OCI-LY1 (cell line): Measurements from ENCODE around the gene NDUFA11.
"Not testable (repeated sequence)": the region's sequence is repeated elsewhere in the genome, so short reads cannot be mapped to it uniquely, and the experiment has no call there.

ENCODE experiments used
- H2AFZ ChIP-seq: fragments of 200-600 bp; sonication (generic), shearing (Covaris generic); 2 replicates; pipeline ENCODE4 v1.6.0; 2014; ENCODE audit warnings: antibody characterized with exemption, mild to moderate bottlenecking, low read length
- H3F3A ChIP-seq: fragments of 200-600 bp; sonication (generic), shearing (Covaris generic); 2 replicates; pipeline ENCODE4 v1.6.0; 2014; ENCODE audit warnings: mild to moderate bottlenecking, antibody characterized with exemption, low read length, moderate library complexity; ENCODE audit not compliant: insufficient read depth
- H3K27ac ChIP-seq: fragments of 200-600 bp; sonication (generic); 2 replicates; pipeline ENCODE4 v1.5.1; 2014; ENCODE audit warnings: low read length, mixed run types, mild to moderate bottlenecking, low read depth; ENCODE audit not compliant: poor library complexity, severe bottlenecking
- H3K27me3 ChIP-seq: fragments of 200-600 bp; sonication (generic); 2 replicates; pipeline ENCODE4 v1.6.0; 2014; ENCODE audit warnings: antibody characterized with exemption, mild to moderate bottlenecking, low read length, moderate library complexity; ENCODE audit not compliant: insufficient read depth
- H3K36me3 ChIP-seq: fragments of 200-600 bp; sonication (generic); 2 replicates; pipeline ENCODE4 v1.6.1; 2014; ENCODE audit warnings: mild to moderate bottlenecking, antibody characterized with exemption, low read length, moderate library complexity, mixed read lengths; ENCODE audit not compliant: insufficient read depth
- H3K4me1 ChIP-seq: fragments of 200-600 bp; sonication (generic); 2 replicates; pipeline ENCODE4 v1.5.1; 2014; ENCODE audit warnings: mild to moderate bottlenecking, low read length, moderate library complexity; ENCODE audit not compliant: insufficient read depth, severe bottlenecking
- H3K4me2 ChIP-seq: fragments of 200-600 bp; sonication (generic), shearing (Covaris generic); 2 replicates; pipeline ENCODE4 v1.6.1; 2014; ENCODE audit warnings: low read length
- H3K4me3 ChIP-seq: fragments of 200-600 bp; sonication (generic); 2 replicates; pipeline ENCODE4 v1.5.1; 2014; ENCODE audit warnings: low read length, low read depth, mild to moderate bottlenecking, mixed read lengths; ENCODE audit not compliant: poor library complexity, severe bottlenecking
- H3K79me2 ChIP-seq: fragments of 200-600 bp; shearing (Covaris generic); 2 replicates; pipeline ENCODE4 v1.6.1; 2016; ENCODE audit warnings: mixed run types, low read length, mixed read lengths; ENCODE audit not compliant: insufficient read depth
- H3K9ac ChIP-seq: fragments of 200-600 bp; sonication (generic), shearing (Covaris generic); 2 replicates; pipeline ENCODE4 v1.6.1; 2014; ENCODE audit warnings: mild to moderate bottlenecking, low read length, mixed read lengths
- H3K9me2 ChIP-seq: fragments of 200-600 bp; sonication (generic), shearing (Covaris generic); 2 replicates; pipeline ENCODE4 v1.6.1; 2014; ENCODE audit warnings: low read depth, mild to moderate bottlenecking, low read length, mixed read lengths
- H3K9me3 ChIP-seq: fragments of 200-600 bp; shearing (Covaris generic); 2 replicates; pipeline ENCODE4 v1.6.1; 2014; ENCODE audit warnings: low read length, mixed read lengths
- H4K20me1 ChIP-seq: fragments of 200-600 bp; sonication (generic), shearing (Covaris generic); 2 replicates; pipeline ENCODE4 v1.6.0; 2016; ENCODE audit warnings: mild to moderate bottlenecking, low read length; ENCODE audit not compliant: insufficient read depth
- CTCF ChIP-seq: fragments of 200-600 bp; sonication (generic), shearing (Covaris generic); IDR thresholded peaks from 2 replicates; pipeline ENCODE4 v1.5.1; 2017; ENCODE audit warnings: mild to moderate bottlenecking, antibody characterized with exemption, low read length, moderate library complexity, mixed read lengths
- EZH2 ChIP-seq: fragments of 200-600 bp; sonication (generic), shearing (Covaris generic); IDR thresholded peaks from 2 replicates; pipeline ENCODE4 v1.8.0; 2017; ENCODE audit warnings: borderline replicate concordance, mixed run types, mild to moderate bottlenecking, antibody characterized with exemption, low read length, moderate library complexity, mixed read lengths

Gene NDUFA11

GRCh38 chr19:5880196-5880595 lies 23.4 kb downstream of the NDUFA11 start:
- no peak for TF ChIP-seq EZH2
- TF ChIP-seq CTCF: no peak
- H3K9me3 ChIP-seq: no peaks in the 10 kb centered on the region
- no peaks in the 10 kb centered on the region for H4K20me1 ChIP-seq
- H3F3A ChIP-seq: no peaks in the 10 kb centered on the region
- no peak overlapping the region for H3K9ac ChIP-seq
- H3K27me3 ChIP-seq: 0 out of 2 replicates have a peak, but pooled peaks cover 6% of the 10 kb centered on the region
- no peaks in the 10 kb centered on the region for H3K79me2 ChIP-seq
- no peaks in the 10 kb centered on the region for H3K36me3 ChIP-seq
- no peaks in the 10 kb centered on the region for H3K9me2 ChIP-seq
- H3K27ac ChIP-seq: no peak overlapping the region
- no peak overlapping the region for H3K4me3 ChIP-seq
- H2AFZ ChIP-seq: no peak overlapping the region
- H3K4me1 ChIP-seq: no peaks in the 10 kb centered on the region
- no peak overlapping the region for H3K4me2 ChIP-seq

- Histone ChIP-seq H3K79me2 (no peaks in the 10 kb centered on the region), H3K4me2 (no peak overlapping the region), H3K4me1 (no peaks in the 10 kb centered on the region), H3K36me3 (no peaks in the 10 kb centered on the region), H4K20me1 (no peaks in the 10 kb centered on the region), H3K27ac (no peak overlapping the region), H3F3A (no peaks in the 10 kb centered on the region), H3K9me3 (no peaks in the 10 kb centered on the region), H2AFZ (no peak overlapping the region), H3K27me3 (0 out of 2 replicates have a peak, but pooled peaks cover 6% of the 10 kb centered on the region), H3K4me3 (no peak overlapping the region), H3K9ac (no peak overlapping the region), H3K9me2 (no peaks in the 10 kb centered on the region)
- TF ChIP-seq EZH2 (no peak), CTCF (no peak)
These were observed 25.7 kb downstream of the NDUFA11 start for GRCh38 chr19:5877882-5878281.

- no peaks in the 10 kb centered on the region for H3K4me1 ChIP-seq
- no peak overlapping the region for H3K27ac ChIP-seq
These were observed 26.2 kb downstream of the NDUFA11 start for GRCh38 chr19:5877427-5877826.

GRCh38 chr19:5874496-5874895 lies 29.1 kb downstream of the NDUFA11 start:
- H3K9me2 ChIP-seq, H3K4me1 ChIP-seq, H3K27ac ChIP-seq, H3K4me3 ChIP-seq, H3F3A ChIP-seq, H3K9ac ChIP-seq, H2AFZ ChIP-seq, H3K79me2 ChIP-seq, H3K36me3 ChIP-seq, H3K4me2 ChIP-seq, H3K27me3 ChIP-seq, H4K20me1 ChIP-seq, H3K9me3 ChIP-seq: not testable (repeated sequence)

More at GRCh38 chr19:5877427-5877826, 26.2 kb downstream of the NDUFA11 start:
- Histone ChIP-seq H4K20me1 (no peaks in the 10 kb centered on the region), H3K79me2 (no peaks in the 10 kb centered on the region), H2AFZ (no peak overlapping the region), H3K9ac (no peak overlapping the region), H3F3A (no peaks in the 10 kb centered on the region), H3K27me3 (0 out of 2 replicates have a peak, but pooled peaks cover 6% of the 10 kb centered on the region), H3K9me3 (no peaks in the 10 kb centered on the region), H3K9me2 (no peaks in the 10 kb centered on the region), H3K4me2 (no peak overlapping the region), H3K36me3 (no peaks in the 10 kb centered on the region), H3K4me3 (no peak overlapping the region)
- TF ChIP-seq CTCF (no peak), EZH2 (no peak)
